GM21526 (cell line): ENCODE data around the gene ZNF407.

Experiments used
- ATAC-seq: cut with Tn5 transposase; IDR thresholded peaks from one replicate; pipeline ENCODE4 v1.9.1; 2021; ENCODE audit warnings: moderate library complexity; ENCODE audit not compliant: unreplicated experiment, low FRiP score

Gene ZNF407

DNA sequence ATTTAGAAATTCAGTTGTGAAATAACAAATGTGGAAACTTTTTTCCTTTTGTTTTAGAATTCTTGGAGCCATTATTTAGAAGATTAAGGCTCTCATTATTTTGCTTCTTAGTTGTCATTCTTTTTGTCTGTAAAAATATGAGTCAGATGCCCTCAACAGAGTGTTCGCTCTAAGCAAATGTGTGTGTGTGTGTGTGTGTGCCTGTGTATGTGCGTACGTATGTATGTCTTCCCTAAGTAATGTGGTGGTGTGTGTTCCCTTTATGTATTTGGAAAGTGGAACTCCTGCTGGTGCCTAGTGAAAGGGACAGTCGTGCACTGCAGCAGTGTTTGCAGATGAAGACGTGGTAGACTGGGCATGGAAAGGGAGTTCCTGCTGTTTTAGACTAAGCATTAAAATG is 27.5 kb downstream of the ZNF407 start:
- ATAC-seq, result no peak

DNA sequence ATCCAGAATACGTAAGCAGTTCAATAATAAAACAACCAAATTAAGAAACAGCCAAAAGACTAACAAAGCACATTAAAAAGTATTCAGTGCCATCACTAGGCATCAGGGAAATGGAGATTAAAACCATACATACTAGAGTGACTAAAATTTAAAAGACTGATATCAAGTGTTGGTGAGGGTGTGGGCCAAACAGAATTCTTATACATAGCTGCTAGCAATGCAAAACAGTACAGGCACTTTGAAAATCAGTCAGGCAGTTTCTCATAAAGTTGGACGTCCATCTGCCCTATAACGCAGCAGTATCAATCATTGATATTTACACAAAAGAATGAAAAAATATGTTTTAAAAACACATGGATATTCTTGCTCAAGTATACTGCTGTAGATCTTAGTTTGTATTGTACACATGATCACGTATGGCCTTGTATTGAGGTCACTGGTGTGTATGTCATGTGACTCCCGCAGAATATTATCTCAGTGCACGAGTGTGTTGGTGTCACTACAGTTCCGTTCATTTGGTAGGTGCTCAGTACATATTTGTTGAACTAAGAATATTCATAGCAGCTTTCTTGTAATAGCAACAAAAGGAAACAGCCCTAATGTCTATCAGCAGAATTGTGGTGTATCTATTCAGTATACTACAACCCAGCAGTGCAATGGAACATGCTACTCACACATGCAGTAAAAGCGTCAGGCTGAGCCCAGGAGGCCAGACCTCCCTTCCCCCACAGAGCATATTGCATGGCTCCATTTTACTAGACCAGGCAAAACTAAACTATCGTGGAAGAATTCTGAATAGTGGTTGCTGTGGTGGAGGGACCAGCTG is 28.6 kb downstream of the ZNF407 start:
- ATAC-seq, result no peak

DNA sequence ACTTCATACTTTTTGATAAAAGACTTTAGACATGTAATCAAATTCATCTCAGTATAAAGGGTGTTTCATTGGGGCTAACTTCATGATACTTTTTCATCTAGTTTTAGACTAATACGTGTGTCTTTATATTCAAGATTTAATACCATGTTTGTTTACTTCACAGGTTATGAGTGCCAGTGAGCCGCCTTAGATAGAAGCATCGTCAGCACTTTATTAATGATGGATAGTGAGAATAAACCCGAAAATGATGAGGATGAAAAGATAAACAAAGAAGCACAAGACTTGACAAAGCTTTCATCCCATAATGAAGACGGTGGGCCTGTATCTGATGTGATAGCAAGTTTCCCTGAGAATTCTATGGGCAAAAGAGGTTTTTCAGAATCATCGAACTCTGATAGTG is 33.1 kb downstream of the ZNF407 start:
- ATAC-seq, result no peak

DNA sequence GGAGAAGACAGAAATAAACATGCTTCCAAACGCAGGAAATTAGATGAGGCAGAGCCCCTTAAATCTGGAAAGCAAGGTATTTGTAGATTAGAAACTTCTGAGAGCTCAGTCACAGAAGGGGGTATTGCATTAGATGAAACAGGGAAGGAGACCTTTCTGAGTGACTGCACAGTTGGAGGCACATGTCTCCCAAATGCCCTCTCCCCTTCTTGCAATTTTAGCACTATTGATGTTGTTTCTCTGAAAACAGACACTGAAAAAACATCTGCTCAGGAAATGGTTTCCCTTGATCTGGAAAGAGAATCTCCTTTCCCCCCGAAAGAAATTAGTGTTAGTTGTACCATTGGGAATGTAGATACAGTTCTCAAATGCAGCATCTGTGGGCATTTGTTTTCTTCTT is 33.5 kb downstream of the ZNF407 start:
- no peak for ATAC-seq

DNA sequence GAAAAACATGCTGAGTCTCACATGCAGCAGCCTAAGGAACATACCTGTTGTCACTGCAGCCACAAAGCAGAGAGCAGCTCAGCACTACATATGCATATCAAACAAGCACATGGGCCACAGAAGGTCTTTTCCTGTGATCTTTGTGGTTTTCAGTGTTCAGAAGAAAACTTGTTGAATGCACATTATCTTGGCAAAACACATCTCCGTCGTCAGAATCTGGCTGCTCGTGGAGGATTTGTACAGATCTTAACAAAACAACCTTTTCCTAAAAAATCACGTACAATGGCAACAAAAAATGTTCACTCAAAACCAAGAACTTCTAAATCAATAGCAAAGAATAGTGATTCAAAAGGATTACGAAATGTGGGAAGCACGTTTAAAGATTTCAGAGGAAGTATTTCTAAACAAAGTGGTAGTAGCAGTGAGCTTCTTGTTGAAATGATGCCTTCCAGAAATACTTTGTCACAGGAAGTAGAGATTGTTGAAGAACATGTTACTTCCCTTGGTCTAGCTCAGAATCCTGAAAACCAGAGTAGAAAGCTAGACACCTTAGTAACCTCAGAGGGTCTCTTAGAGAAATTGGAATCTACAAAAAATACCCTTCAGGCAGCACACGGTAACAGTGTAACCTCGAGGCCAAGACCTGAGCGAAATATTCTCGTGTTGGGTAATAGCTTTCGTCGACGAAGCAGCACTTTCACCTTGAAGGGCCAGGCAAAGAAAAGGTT is 34.1 kb downstream of the ZNF407 start:
- ATAC-seq, result no peak

DNA sequence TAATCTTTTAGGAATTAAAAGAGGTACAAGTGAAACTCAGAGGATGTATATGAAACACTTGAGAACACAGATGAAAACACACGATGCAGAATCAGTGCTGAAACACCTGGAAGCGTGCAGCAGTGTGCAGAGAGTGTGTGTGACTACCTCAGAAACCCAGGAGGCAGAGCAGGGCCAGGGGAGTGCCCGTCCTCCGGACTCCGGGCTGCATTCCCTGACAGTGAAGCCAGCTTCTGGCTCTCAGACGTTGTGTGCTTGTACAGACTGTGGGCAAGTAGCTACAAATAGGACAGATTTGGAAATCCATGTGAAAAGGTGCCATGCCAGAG is 34.6 kb downstream of the ZNF407 start:
- ATAC-seq, result no peak

DNA sequence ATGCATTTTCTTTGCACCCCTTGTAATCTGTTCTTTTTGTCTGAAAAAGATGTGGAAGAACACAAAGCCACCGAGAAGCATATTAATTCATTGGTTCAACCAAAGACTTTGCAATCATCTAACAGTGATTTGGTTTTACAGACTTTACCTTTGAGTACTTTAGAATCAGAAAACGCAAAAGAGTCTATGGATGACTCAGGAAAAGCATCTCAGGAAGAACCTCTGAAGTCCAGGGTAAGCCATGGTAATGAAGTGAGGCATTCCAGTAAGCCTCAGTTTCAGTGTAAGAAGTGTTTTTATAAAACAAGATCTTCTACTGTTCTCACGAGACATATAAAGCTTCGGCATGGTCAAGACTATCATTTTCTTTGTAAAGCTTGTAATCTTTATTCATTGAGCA is 35.2 kb downstream of the ZNF407 start:
- ATAC-seq, result no peak

DNA sequence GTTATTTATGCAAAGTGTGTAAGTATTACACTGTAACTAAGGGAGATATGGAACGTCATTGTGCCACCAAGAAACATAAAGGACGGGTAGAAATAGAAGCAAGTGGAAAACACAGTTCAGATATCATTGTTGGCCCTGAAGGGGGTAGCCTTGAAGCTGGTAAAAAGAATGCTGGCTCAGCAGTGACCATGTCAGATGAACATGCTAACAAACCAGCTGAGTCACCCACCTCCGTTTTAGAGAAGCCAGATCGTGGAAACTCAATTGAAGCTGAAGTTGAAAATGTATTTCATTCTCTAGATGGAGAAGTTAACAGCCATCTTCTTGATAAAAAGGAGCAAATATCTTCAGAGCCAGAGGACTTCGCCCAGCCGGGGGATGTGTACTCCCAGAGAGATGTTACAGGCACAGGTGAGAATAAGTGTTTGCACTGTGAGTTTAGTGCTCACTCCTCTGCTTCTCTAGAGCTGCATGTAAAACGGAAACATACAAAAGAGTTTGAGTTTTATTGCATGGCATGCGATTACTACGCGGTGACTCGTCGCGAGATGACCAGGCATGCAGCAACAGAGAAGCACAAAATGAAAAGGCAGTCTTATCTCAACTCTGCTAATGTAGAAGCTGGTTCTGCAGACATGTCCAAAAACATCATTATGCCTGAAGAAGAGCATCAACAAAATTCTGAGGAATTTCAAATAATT is 36.1 kb downstream of the ZNF407 start:
- no peak for ATAC-seq

DNA sequence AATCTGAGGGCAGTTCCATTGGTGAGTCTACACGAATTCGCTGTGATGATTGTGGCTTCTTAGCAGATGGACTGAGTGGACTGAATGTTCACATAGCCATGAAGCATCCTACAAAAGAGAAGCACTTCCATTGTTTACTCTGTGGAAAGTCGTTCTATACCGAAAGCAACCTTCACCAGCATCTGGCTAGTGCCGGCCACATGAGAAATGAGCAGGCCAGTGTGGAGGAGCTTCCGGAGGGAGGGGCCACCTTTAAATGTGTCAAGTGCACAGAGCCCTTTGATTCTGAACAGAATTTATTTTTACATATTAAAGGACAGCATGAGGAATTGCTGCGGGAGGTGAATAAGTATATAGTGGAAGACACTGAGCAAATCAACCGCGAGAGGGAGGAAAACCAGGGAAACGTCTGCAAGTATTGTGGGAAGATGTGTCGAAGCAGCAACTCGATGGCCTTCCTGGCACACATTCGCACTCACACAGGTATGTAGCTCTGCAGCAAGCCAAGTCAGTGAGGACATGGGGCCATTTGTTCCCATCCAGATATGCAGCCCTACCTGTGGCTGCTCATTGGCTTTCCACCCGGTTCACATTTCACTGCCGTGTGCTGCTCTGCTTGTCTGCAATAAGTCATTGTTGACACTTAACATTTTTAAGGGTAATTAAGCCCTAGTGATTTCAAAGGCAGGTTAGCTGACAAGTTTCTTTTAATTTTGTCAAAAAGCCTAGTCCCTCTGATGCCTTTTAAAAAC is 37.7 kb downstream of the ZNF407 start:
- no peak for ATAC-seq

DNA sequence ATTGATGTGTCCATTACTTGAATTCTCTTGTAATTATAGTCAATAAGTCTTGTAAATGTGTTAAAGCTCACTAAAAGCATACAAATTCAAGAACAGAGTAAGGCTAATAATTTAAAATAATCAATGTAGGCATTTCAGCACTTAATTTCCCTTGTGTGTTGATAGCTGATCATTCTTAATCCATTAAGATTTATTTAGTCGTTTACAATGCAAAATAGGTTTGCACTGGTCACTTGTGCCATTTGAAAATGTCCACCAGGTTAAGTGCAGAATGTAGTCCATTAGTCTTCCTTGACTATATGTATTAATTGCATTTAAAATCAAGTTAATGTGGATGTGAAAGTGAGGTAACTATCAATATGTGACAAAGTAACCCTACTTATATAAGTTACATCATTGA is 39.4 kb downstream of the ZNF407 start:
- ATAC-seq, result no peak

DNA sequence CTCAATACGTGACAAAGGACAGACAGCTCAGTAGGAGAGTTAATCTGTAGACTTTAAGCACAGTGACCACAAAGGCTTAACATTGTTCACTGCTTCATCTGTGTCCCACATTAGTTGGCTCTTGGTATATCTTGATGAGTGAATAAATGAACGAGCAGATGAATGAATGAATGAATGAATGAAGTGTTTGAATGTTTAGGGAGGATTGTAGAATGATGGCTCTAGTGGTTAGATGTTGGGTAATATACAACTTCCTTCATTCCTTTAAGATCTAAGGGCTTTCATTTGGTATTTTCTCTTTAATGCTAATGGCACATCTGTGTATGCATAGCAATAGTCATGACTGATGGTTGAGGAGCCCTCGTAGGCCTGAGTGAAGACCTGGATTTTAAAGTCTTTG is 40.5 kb downstream of the ZNF407 start:
- ATAC-seq, result no peak

DNA sequence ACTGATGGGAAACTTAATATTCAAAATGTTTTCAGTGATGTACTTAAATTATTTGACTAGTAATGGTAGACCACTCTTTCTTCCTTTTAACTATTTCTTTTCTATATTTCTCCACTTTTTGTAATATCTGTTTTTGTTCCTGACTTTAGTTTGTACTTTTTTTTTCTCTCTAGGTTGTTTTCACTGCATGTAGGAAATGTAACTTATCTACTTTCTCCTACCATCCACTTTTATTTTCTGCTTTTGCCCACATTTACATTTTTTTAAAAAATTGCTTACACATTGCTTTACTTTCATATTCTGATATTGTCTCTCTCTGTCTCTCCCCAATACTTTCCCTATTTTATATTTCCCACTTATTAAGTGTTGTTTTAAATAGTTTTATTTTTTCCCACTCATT is 47.0 kb downstream of the ZNF407 start:
- ATAC-seq, result no peak

DNA sequence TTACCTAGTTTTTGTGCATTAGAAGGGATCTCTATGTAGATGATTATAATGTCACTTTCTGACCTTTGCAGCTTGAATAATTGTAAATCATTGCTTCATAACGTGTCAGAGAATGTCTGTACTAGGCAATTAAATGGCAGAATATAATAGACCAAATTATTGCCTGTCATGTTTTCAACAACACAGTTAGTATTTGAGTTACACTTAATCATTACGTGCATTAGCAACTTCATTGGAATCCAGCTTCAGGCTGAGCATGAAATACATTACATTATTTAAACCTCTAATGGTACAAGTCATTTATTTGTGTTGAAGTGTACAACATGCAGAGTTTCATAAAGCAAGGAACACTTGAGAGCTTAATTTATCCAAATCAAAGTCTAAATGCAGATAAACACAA is 48.0 kb downstream of the ZNF407 start:
- no peak for ATAC-seq

DNA sequence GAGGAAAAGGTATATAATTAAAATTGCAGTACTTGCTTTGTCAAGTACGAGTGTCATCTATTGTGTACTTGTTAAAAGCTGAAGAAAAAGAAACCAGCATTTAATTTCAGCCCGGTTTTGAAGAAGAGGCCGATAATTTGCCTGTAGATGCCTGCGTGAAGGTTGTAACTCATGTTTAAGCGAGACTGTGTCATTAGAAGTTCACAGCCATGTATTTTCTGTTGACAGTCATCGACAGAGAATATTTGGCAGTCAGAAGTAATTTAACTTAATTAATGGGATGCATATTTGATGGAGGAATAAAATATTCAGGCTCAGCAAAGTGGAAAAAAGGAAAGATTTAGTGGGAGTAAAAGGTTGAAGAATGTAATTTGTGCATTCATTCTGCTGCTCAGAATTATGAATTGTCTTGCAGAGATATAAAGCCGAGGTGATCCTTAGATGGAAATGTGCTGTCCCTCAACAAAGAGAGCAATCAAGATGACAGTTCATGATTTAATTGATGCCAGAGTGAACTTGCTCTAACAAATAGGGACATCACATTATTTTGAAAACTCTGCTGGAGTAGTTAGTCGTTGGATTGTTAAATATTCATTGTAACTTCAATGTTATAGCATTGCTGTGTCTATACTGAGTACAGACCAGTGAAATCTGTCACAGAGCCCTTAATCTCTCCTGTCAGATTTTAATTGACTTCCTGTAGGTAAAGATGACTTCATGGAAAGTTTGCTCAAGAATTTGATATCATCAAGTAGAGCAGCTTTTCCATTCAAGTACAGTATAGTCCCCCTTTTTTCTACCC is 53.9 kb downstream of the ZNF407 start:
- ATAC-seq, result no peak

DNA sequence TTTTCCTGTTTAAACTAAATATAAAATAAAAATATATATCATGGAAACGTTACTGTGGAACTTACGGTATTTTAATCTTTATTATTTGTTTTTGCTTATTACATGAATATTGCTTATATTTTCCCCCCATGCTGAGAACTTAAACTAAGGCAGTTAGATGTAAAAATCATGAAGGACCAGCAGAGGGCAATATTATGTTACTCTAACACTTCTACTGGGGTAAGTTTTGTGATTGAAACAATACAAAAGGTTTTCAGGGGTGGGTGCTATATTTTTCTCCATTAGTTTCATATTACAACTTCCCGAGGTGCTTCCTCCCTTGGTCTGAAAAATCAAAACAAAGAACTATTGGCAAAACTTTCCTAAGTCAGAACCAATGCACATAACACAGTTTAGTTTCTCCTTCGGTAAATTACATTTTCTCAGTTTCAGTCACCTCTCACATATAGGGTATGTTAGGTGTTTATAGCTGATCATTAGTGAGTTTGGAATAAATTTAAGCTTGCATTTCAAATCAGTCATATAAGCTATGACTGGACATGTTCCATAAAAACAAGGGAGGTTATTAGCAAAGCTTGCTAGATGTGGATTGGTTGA is 54.8 kb downstream of the ZNF407 start:
- ATAC-seq, result no peak

DNA sequence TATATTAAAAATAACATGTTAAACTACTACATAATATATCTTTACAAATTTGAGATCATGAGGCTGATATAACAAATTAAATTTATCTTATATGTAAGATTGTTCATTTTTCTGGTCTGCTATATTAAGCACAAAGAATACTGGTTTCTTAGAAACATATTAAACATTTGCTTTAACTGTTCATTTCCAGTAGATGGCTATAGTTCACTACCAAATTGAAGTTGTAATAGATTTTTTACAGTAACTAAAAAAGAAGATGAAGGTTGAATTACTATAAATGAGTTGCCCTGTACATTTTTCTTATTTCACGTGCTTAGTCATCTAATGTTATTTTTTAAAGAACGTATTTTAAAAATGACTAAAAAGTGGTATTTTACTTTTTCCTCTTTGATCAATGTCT is 57.0 kb downstream of the ZNF407 start:
- ATAC-seq, result no peak

DNA sequence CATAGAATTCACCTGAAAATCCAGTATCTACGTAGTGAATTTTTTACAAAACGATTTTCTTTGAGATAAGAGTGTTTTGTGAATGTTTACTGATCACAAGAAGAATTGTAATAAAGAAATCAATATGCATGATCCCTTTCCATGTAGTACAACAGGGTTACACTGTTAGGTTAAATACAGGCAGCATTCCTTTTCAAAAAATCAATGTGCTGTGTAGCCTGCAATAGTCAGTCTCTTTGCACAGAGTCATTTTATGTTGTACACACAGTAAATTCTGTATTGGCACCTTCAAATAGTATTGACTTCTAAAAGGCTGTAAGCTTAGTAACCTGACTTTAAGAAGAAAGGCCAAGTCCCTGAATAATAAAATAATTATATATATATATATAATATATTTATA is 63.3 kb downstream of the ZNF407 start:
- ATAC-seq, result no peak

DNA sequence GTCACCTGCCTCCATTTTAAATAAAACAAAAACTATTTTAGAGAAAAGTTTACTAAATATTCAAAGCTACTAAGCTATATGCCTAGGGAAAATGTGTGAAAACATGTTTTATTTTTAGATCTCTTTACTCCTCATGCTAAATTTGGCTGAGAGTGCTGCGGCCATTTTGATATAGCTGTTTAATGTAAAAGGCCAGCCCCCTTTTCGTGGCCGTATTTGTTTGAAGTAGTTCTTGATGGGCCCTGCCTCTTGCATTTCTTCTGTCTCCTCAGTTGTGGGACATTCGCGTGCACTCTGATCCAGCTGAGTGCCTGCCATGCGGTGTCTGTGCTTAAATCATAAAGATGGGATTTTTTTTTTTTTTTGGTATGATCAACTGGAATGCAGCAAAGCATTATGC is 64.0 kb downstream of the ZNF407 start:
- no peak for ATAC-seq

DNA sequence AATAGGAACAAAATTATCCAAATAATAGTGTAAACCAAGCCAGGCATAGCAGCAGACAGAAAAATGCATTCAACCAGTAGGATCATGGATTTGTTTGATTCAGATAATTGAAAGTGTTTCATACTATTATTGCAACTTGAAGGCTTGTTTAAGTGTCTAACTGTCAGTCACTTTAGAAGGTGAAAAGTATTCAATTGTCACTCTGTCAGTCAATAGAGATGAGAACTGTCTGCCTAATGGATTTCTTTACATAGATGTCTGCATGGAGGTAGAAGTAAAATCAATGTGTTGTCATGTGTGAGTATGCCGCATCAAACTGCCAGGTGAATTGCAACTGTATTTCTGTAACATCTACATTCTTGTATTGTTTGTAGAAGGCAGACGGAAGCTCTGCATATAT is 65.0 kb downstream of the ZNF407 start:
- ATAC-seq, result no peak

DNA sequence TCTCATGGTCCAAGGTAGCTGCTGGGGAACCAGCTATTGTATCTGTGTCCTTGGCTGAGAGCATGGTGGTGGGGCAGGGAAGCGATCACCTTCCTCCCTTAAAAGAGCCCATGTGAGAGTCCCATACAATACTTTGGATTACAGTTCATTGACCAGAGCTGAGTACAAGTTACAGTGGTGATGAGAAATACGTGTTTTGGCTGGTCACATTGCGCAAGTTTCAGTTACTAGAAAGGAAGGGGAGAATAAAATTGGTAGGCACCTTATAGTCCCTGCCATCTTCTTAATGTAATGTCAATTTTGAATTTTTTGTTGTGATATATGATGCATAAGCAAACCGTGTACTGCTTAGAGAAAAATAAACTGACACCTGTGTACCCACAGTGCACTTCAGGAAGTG is 67.7 kb downstream of the ZNF407 start:
- ATAC-seq, result no peak
